ENCODE results near the gene MPPED1. TPM values are rescaled to one million over a fixed set of nuclear protein-coding genes. Genes with fewer than 3 reads are reported as not detected.

MPPED1 gene
- total RNA-seq, 1 donor from 2014 or later: not detected

GRCh38 chr22:43514476-43515157 lies 102.8 kb downstream of the MPPED1 start:
- Mint-ChIP-seq H3K27ac (ENCODE audit: unreplicated experiment) (no peak overlapping the region), H3K4me3 (ENCODE audit: unreplicated experiment) (no peak overlapping the region)
- no peak for DNase-seq (ENCODE audit: low read depth)

GRCh38 chr22:43515411-43515810 lies 103.6 kb downstream of the MPPED1 start:
- Histone ChIP-seq H3K9ac (ENCODE audit: low read length) (no peak overlapping the region), H3K79me2 (ENCODE audit: insufficient read depth, low read length) (no peaks in the 10 kb centered on the region), H3K27me3 (ENCODE audit: insufficient read depth, low read length) (no peaks in the 10 kb centered on the region), H4K20me1 (ENCODE audit: insufficient read depth, low read length) (no peaks in the 10 kb centered on the region), H2AFZ (ENCODE audit: low read depth, low read length) (no peak overlapping the region), H3K4me2 (ENCODE audit: low read length) (no peak overlapping the region), H3K4me1 (ENCODE audit: insufficient read depth, low read length) (no peaks in the 10 kb centered on the region), H3K36me3 (ENCODE audit: insufficient read depth, low read length) (no peaks in the 10 kb centered on the region), H3K9me3 (ENCODE audit: insufficient read depth, low read depth, low read length) (no peaks in the 10 kb centered on the region), H3K27ac (ENCODE audit: low read depth, low read length) (no peak overlapping the region), H3K4me3 (ENCODE audit: insufficient read depth, low read depth, low read length) (no peak overlapping the region)
- DNase-seq (ENCODE audit: low read depth) (no peak), FAIRE-seq (no peak)
- H3K4me3 Mint-ChIP-seq (ENCODE audit: unreplicated experiment): no peak overlapping the region
- H3K27me3 Mint-ChIP-seq (ENCODE audit: low read depth, unreplicated experiment): peaks cover 33% of the 10 kb centered on the region
- H3K27ac Mint-ChIP-seq (ENCODE audit: unreplicated experiment): no peak overlapping the region
- H3K4me1 Mint-ChIP-seq (ENCODE audit: low read depth, unreplicated experiment): peaks cover 4% of the 10 kb centered on the region
- H3K9me3 Mint-ChIP-seq (ENCODE audit: unreplicated experiment): no peaks in the 10 kb centered on the region
- TF ChIP-seq CTCF (IDR thresholded peaks at IDR 0.05; ENCODE audit: insufficient read depth, low read depth, low read length): no peak
- no peak for TF ChIP-seq EZH2 (IDR thresholded peaks at IDR 0.05; ENCODE audit: insufficient read depth, low read length)
- H3K36me3 Mint-ChIP-seq (ENCODE audit: low read depth, unreplicated experiment): peaks cover 2% of the 10 kb centered on the region

More at GRCh38 chr22:43514476-43515157, 102.8 kb downstream of the MPPED1 start:
- H4K20me1 ChIP-seq (ENCODE audit: insufficient read depth, low read length): no peaks in the 10 kb centered on the region
- no peaks in the 10 kb centered on the region for H3K9me3 Mint-ChIP-seq (ENCODE audit: unreplicated experiment)
- H3K27me3 ChIP-seq (ENCODE audit: insufficient read depth, low read length): no peaks in the 10 kb centered on the region
- H3K36me3 Mint-ChIP-seq (ENCODE audit: low read depth, unreplicated experiment): peaks cover 2% of the 10 kb centered on the region
- H3K4me3 ChIP-seq (ENCODE audit: insufficient read depth, low read depth, low read length): no peak overlapping the region
- no peak for TF ChIP-seq CTCF (IDR thresholded peaks at IDR 0.05; ENCODE audit: insufficient read depth, low read depth, low read length)
- no peak for FAIRE-seq
- no peak overlapping the region for H3K27ac ChIP-seq (ENCODE audit: low read depth, low read length)
- peaks cover 4% of the 10 kb centered on the region for H3K4me1 Mint-ChIP-seq (ENCODE audit: low read depth, unreplicated experiment)
- H3K27me3 Mint-ChIP-seq (ENCODE audit: low read depth, unreplicated experiment): peaks cover 38% of the 10 kb centered on the region
- H3K9me3 ChIP-seq (ENCODE audit: insufficient read depth, low read depth, low read length): peaks cover 1% of the 10 kb centered on the region
- H3K4me1 ChIP-seq (ENCODE audit: insufficient read depth, low read length): no peaks in the 10 kb centered on the region
- no peak overlapping the region for H3K4me2 ChIP-seq (ENCODE audit: low read length)
- no peak overlapping the region for H3K9ac ChIP-seq (ENCODE audit: low read length)
- no peak overlapping the region for H2AFZ ChIP-seq (ENCODE audit: low read depth, low read length)
- no peaks in the 10 kb centered on the region for H3K79me2 ChIP-seq (ENCODE audit: insufficient read depth, low read length)
- H3K36me3 ChIP-seq (ENCODE audit: insufficient read depth, low read length): no peaks in the 10 kb centered on the region

- Mint-ChIP-seq H3K4me1 (ENCODE audit: low read depth, unreplicated experiment) (peaks cover 4% of the 10 kb centered on the region), H3K27me3 (ENCODE audit: low read depth, unreplicated experiment) (peaks cover 32% of the 10 kb centered on the region), H3K36me3 (ENCODE audit: low read depth, unreplicated experiment) (peaks cover 2% of the 10 kb centered on the region), H3K27ac (ENCODE audit: unreplicated experiment) (no peak overlapping the region), H3K4me3 (ENCODE audit: unreplicated experiment) (no peak overlapping the region), H3K9me3 (ENCODE audit: unreplicated experiment) (no peaks in the 10 kb centered on the region)
- no peak overlapping the region for H3K9ac ChIP-seq (ENCODE audit: low read length)
- DNase-seq (ENCODE audit: low read depth) (no peak), FAIRE-seq (no peak)
- H3K4me1 ChIP-seq (ENCODE audit: insufficient read depth, low read length): no peaks in the 10 kb centered on the region
- H3K4me3 ChIP-seq (ENCODE audit: insufficient read depth, low read depth, low read length): no peak overlapping the region
- no peaks in the 10 kb centered on the region for H3K9me3 ChIP-seq (ENCODE audit: insufficient read depth, low read depth, low read length)
- H4K20me1 ChIP-seq (ENCODE audit: insufficient read depth, low read length): no peaks in the 10 kb centered on the region
- no peak overlapping the region for H2AFZ ChIP-seq (ENCODE audit: low read depth, low read length)
- H3K27ac ChIP-seq (ENCODE audit: low read depth, low read length): no peak overlapping the region
- H3K36me3 ChIP-seq (ENCODE audit: insufficient read depth, low read length): no peaks in the 10 kb centered on the region
- H3K79me2 ChIP-seq (ENCODE audit: insufficient read depth, low read length): no peaks in the 10 kb centered on the region
- H3K27me3 ChIP-seq (ENCODE audit: insufficient read depth, low read length): no peaks in the 10 kb centered on the region
- TF ChIP-seq EZH2 (IDR thresholded peaks at IDR 0.05; ENCODE audit: insufficient read depth, low read length) (no peak), CTCF (IDR thresholded peaks at IDR 0.05; ENCODE audit: insufficient read depth, low read depth, low read length) (no peak)
- H3K4me2 ChIP-seq (ENCODE audit: low read length): no peak overlapping the region
These were observed 104.1 kb downstream of the MPPED1 start for GRCh38 chr22:43515902-43516301.

Data from astrocyte (in vitro differentiated cells and primary cell).